SK-N-SH treated with all-trans-retinoic acid at 6 μM for 48 hours (cell line): ENCODE results near the gene PLD1.

ENCODE experiments used
- ATAC-seq: fragments of 200-7000 bp; cut with Tn5 transposase; 3 replicates; pipeline ENCODE4 v1.9.1; 2020; ENCODE audit warnings: mild to moderate bottlenecking, moderate library complexity
- BACH2 ChIP-seq: fragments of 250-450 bp; sonication (Bioruptor Pico); IDR thresholded peaks from 2 replicates; pipeline ENCODE4 v1.9.0; 2021; ENCODE audit warnings: mild to moderate bottlenecking, borderline replicate concordance
- CREB5 ChIP-seq: fragments of 250-450 bp; sonication (Bioruptor Pico); IDR thresholded peaks from 2 replicates; pipeline ENCODE4 v1.5.1; 2020; ENCODE audit warnings: low read depth, mild to moderate bottlenecking, moderate library complexity
- CSDC2 ChIP-seq: fragments of 250-450 bp; sonication (Bioruptor Pico); IDR thresholded peaks from 2 replicates; pipeline ENCODE4 v1.5.0; 2020; ENCODE audit warnings: mild to moderate bottlenecking, moderate library complexity
- CSRNP3 ChIP-seq: fragments of 250-450 bp; sonication (Bioruptor Pico); IDR thresholded peaks from 2 replicates; pipeline ENCODE4 v1.5.1; 2021; ENCODE audit warnings: mild to moderate bottlenecking, moderate library complexity
- ESRRG ChIP-seq: fragments of 250-450 bp; sonication (Bioruptor Pico); IDR thresholded peaks from 2 replicates; pipeline ENCODE4 v1.6.1; 2021; ENCODE audit warnings: mild to moderate bottlenecking
- GLIS3 ChIP-seq: fragments of 250-450 bp; sonication (Bioruptor Pico); IDR thresholded peaks from 2 replicates; pipeline ENCODE4 v1.5.0; 2020; ENCODE audit warnings: mild to moderate bottlenecking, moderate library complexity
- ISL1 ChIP-seq: fragments of 250-450 bp; sonication (Bioruptor Pico); IDR thresholded peaks from 2 replicates; pipeline ENCODE4 v2.1.2; 2022; ENCODE audit warnings: mild to moderate bottlenecking, moderate library complexity
- OSR1 ChIP-seq: fragments of 250-450 bp; sonication (Bioruptor Pico); IDR thresholded peaks from 2 replicates; pipeline ENCODE4 v1.8.0; 2022; ENCODE audit warnings: moderate library complexity, mild to moderate bottlenecking, inconsistent platforms
- RARB ChIP-seq: fragments of 250-450 bp; sonication (Bioruptor Pico); IDR thresholded peaks from 2 replicates; pipeline ENCODE4 v1.8.0; 2021; ENCODE audit warnings: mild to moderate bottlenecking, moderate library complexity
- TOX ChIP-seq: fragments of 250-450 bp; sonication (Bioruptor Pico); IDR thresholded peaks from 2 replicates; pipeline ENCODE4 v1.8.0; 2021; ENCODE audit warnings: mild to moderate bottlenecking, moderate library complexity, borderline replicate concordance
- ZFP30 ChIP-seq: fragments of 450-650 bp; formaldehyde crosslinking; IDR thresholded peaks from 2 replicates; pipeline ENCODE4 v1.5.0; 2022; ENCODE audit warnings: mild to moderate bottlenecking, moderate library complexity
- ZNF565 ChIP-seq: fragments of 450-650 bp; formaldehyde crosslinking; conservative IDR thresholded peaks from 2 replicates; pipeline ENCODE4 v1.5.0; 2020; ENCODE audit warnings: low read depth, mild to moderate bottlenecking, moderate library complexity
- ZNF70 ChIP-seq: fragments of 450-650 bp; formaldehyde crosslinking; IDR thresholded peaks from 2 replicates; pipeline ENCODE4 v1.5.0; 2020; ENCODE audit warnings: mild to moderate bottlenecking, moderate library complexity
- ZNF8 ChIP-seq: fragments of 450-650 bp; formaldehyde crosslinking; IDR thresholded peaks from 2 replicates; pipeline ENCODE4 v1.5.0; 2020; ENCODE audit warnings: mild to moderate bottlenecking, moderate library complexity
- TF ChIP-seq, protein P1 (sequence below): fragments of 250-450 bp; sonication (Bioruptor Pico); IDR thresholded peaks from 2 replicates; pipeline ENCODE4 v1.5.0; 2020; ENCODE audit warnings: mild to moderate bottlenecking, moderate library complexity

Gene PLD1

DNA sequence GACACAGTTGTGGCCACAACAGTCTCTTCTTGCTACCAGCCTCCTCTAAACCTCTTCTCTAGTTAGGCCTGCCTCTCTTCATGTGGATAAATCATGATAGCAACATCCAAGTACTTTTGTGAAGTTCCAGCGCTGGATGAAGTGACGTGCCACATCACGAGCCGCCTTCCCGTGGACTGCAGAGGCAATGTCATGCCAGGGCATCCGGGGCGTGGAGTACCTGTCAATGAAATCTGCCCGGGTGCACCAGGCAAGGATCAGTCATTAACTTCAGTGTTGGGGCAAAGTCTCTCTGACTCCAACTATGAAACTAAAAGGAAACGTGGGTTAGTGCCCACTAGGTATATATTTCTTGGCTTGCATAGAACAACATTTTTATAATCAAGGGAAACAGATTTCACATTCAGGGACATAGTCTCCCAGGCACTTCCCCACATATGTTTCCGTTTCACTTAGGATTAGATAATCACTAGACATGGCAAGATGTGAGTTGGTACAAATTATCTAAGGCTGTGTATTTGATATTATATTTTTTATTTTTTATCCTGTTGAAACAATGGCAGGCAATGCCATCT, 133.6 kb downstream of the PLD1 start (continued):
- TF ChIP-seq, protein P1, sequence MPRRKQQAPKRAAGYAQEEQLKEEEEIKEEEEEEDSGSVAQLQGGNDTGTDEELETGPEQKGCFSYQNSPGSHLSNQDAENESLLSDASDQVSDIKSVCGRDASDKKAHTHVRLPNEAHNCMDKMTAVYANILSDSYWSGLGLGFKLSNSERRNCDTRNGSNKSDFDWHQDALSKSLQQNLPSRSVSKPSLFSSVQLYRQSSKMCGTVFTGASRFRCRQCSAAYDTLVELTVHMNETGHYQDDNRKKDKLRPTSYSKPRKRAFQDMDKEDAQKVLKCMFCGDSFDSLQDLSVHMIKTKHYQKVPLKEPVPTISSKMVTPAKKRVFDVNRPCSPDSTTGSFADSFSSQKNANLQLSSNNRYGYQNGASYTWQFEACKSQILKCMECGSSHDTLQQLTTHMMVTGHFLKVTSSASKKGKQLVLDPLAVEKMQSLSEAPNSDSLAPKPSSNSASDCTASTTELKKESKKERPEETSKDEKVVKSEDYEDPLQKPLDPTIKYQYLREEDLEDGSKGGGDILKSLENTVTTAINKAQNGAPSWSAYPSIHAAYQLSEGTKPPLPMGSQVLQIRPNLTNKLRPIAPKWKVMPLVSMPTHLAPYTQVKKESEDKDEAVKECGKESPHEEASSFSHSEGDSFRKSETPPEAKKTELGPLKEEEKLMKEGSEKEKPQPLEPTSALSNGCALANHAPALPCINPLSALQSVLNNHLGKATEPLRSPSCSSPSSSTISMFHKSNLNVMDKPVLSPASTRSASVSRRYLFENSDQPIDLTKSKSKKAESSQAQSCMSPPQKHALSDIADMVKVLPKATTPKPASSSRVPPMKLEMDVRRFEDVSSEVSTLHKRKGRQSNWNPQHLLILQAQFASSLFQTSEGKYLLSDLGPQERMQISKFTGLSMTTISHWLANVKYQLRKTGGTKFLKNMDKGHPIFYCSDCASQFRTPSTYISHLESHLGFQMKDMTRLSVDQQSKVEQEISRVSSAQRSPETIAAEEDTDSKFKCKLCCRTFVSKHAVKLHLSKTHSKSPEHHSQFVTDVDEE, result no peak
- TF ChIP-seq ZNF565 (CRISPR knock-in tag), result no peak
- no peak for TF ChIP-seq TOX (CRISPR knock-in tag)
- no peak for TF ChIP-seq ZNF70 (CRISPR knock-in tag)
- no peak for TF ChIP-seq CREB5 (CRISPR knock-in tag)
- TF ChIP-seq ZNF8 (CRISPR knock-in tag), result no peak
- TF ChIP-seq RARB (CRISPR knock-in tag), result no peak

- ATAC-seq, result no peak
- TF ChIP-seq, protein P1, result no peak
- no peak for TF ChIP-seq ZNF70 (CRISPR knock-in tag)
- no peak for TF ChIP-seq GLIS3
- TF ChIP-seq CREB5 (CRISPR knock-in tag), result no peak
- no peak for TF ChIP-seq ESRRG
- TF ChIP-seq ZNF8 (CRISPR knock-in tag), result no peak
- TF ChIP-seq RARB (CRISPR knock-in tag), result no peak
Measured at GRCh38 chr3:171673951-171674350, 136.3 kb downstream of the PLD1 start.

DNA sequence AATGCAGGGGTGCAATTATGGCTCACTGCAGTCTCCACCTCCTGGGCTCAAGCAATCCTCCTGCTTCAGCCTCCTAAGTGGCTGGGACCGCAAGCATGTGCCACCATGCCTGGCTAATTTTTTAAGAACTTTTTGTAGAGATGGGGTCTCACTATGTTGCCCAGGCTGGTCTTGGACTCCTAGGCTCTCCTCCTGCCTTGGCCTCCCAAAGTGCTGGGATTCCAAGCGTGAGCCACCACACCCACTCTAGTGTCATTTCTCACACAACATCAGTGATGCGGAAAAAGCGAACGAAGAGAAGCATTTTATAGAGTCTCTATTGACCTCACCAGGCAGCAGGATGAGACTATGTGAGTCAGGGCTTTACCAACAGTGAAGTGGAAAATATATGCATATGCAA, 137.7 kb downstream of the PLD1 start:
- ATAC-seq, result no peak
- no peak for TF ChIP-seq GLIS3
- no peak for TF ChIP-seq BACH2 (CRISPR knock-in tag)
- TF ChIP-seq, protein P1, result no peak

DNA sequence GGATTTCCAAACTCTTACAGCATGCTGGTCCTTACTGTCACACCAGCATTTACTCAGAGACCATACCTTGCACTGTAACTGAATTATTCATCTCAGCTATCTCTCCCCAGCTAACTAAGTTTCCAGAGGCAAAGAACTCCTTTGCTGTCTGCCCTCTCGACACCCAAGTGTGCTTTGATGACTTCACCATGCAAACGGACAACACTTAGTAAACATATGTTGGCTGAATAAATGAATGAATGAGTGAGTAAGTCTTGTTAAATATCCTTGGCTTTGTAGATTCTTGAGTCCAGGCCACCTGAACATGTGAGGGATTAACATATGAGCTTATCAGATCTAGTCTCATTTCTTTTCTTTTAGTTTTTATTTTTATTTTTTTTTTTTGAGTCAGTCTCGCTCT, 138.2 kb downstream of the PLD1 start:
- ATAC-seq, result no peak
- TF ChIP-seq ZNF565 (CRISPR knock-in tag) (no peak), ISL1 (CRISPR knock-in tag) (no peak), CSDC2 (no peak)

GRCh38 chr3:171671709-171672108, 138.6 kb downstream of the PLD1 start:
- no peak for ATAC-seq
- no peak for TF ChIP-seq CSRNP3 (CRISPR knock-in tag)
- TF ChIP-seq, protein P1, result no peak
- TF ChIP-seq ZFP30, result no peak
- no peak for TF ChIP-seq ZNF8 (CRISPR knock-in tag)
- TF ChIP-seq BACH2 (CRISPR knock-in tag), result no peak
- no peak for TF ChIP-seq ISL1 (CRISPR knock-in tag)
- no peak for TF ChIP-seq OSR1
- no peak for TF ChIP-seq GLIS3
- no peak for TF ChIP-seq ESRRG
- TF ChIP-seq ZNF565 (CRISPR knock-in tag), result no peak
- no peak for TF ChIP-seq ZNF70 (CRISPR knock-in tag)
